OCI-LY7 (cell line): ENCODE measurements around the gene SCAND1. TPM values are rescaled to one million over a fixed set of nuclear protein-coding genes. Genes with fewer than 3 reads are reported as not detected.

ENCODE experiments used
- BruUV-seq: library from RNA; stranded (reverse); fragments of 400-500 nt; replicated peaks from 2 replicates; lab custom pipeline; 2021; lab: Mats Ljungman, UMichigan
- CTCF ChIA-PET: fragments of 300-600 bp; sonication (Branson Sonifier 250); formaldehyde crosslinking; loops from one replicate; lab custom pipeline; 2022; ENCODE audit warnings: antibody characterized with exemption; ENCODE audit not compliant: unreplicated experiment; lab: Charles Lee
- POLR2A ChIA-PET: fragments of 300-600 bp; sonication (Branson Sonifier 250); formaldehyde crosslinking; loops from one replicate; lab custom pipeline; 2022; ENCODE audit warnings: antibody characterized with exemption; lab: Charles Lee
- DNase-seq: peaks from one replicate; pipeline ENCODE4 v3.0.0-alpha.2; 2015; ENCODE audit warnings: low spot score
- H2AFZ ChIP-seq: fragments of 200-600 bp; sonication (generic), shearing (Covaris generic); 2 replicates; pipeline ENCODE4 v1.6.1; 2014; ENCODE audit warnings: mild to moderate bottlenecking, antibody characterized with exemption, low read length, moderate library complexity
- H3K27ac ChIP-seq: fragments of 200-600 bp; sonication (generic); 2 replicates; pipeline ENCODE4 v1.5.1; 2014; ENCODE audit warnings: mixed run types, low read depth, mild to moderate bottlenecking, moderate library complexity, low read length, inconsistent platforms; ENCODE audit not compliant: poor library complexity, severe bottlenecking
- H3K36me3 ChIP-seq: fragments of 200-600 bp; sonication (generic); 2 replicates; pipeline ENCODE4 v1.6.1; 2014; ENCODE audit warnings: mild to moderate bottlenecking, antibody characterized with exemption, low read length, moderate library complexity, mixed read lengths; ENCODE audit not compliant: insufficient read depth
- H3K4me1 ChIP-seq: fragments of 200-600 bp; sonication (generic); 2 replicates; pipeline ENCODE4 v1.5.1; 2014; ENCODE audit warnings: mild to moderate bottlenecking, low read length; ENCODE audit not compliant: insufficient read depth, poor library complexity, severe bottlenecking
- H3K4me2 ChIP-seq: fragments of 200-600 bp; sonication (generic); 2 replicates; pipeline ENCODE4 v1.6.1; 2014; ENCODE audit warnings: mild to moderate bottlenecking, low read length
- H3K4me3 ChIP-seq: fragments of 200-600 bp; sonication (generic); 2 replicates; pipeline ENCODE4 v1.5.1; 2014; ENCODE audit warnings: mild to moderate bottlenecking, low read depth, low read length; ENCODE audit not compliant: poor library complexity, severe bottlenecking
- H3K79me2 ChIP-seq: fragments of 200-600 bp; sonication (generic); 2 replicates; pipeline ENCODE4 v1.6.1; 2016; ENCODE audit warnings: low read depth, mild to moderate bottlenecking, low read length, moderate library complexity, mixed read lengths; ENCODE audit not compliant: insufficient read depth
- H3K9me2 ChIP-seq: fragments of 200-600 bp; sonication (generic); 2 replicates; pipeline ENCODE4 v1.6.1; 2016; ENCODE audit warnings: mild to moderate bottlenecking, low read length, mixed read lengths; ENCODE audit not compliant: insufficient read depth
- H3K9me3 ChIP-seq: fragments of 200-600 bp; sonication (generic); 2 replicates; pipeline ENCODE4 v1.6.1; 2014; ENCODE audit warnings: mild to moderate bottlenecking, mixed run types, low read length, mixed read lengths
- H4K20me1 ChIP-seq: fragments of 200-600 bp; sonication (generic); 2 replicates; pipeline ENCODE4 v1.6.1; 2014; ENCODE audit warnings: mild to moderate bottlenecking, antibody characterized with exemption, low read length, moderate library complexity, mixed read lengths; ENCODE audit not compliant: insufficient read depth
- CTCF ChIP-seq: fragments of 200-600 bp; sonication (generic); conservative IDR thresholded peaks from 2 replicates; pipeline ENCODE4 v1.5.1; 2014; ENCODE audit warnings: mild to moderate bottlenecking, antibody characterized with exemption, low read length, moderate library complexity, mixed read lengths
- EZH2phosphoT487 ChIP-seq: fragments of 200-600 bp; sonication (generic); IDR thresholded peaks from 2 replicates; pipeline ENCODE4 v1.6.1; 2018; ENCODE audit warnings: low read depth, borderline replicate concordance, mild to moderate bottlenecking, mixed run types, antibody characterized with exemption, low read length, moderate library complexity, mixed read lengths
- intact Hi-C: fragments of 100-400 bp; cut with micrococcal nuclease; formaldehyde crosslinking; loops from one replicate; pipeline ENCODE4 v1.10.0; 2022; ENCODE audit not compliant: unreplicated experiment
- total RNA-seq, 2 experiments: library from RNA; depleted of rRNA in 1 of 2; stranded (reverse); fragments of >200 nt in 1 of 2; shearing (Covaris generic) in 1 of 2; gene quantifications; 2 replicates each; pipeline ENCODE4 v1.2.3, GENCODE V29; 2014 to 2022

SCAND1 gene
- total RNA-seq, 2 experiments from 2014 or later = 75.6 to 97.6 TPM

GRCh38 chr20:35912881-35913280 is 41.4 kb downstream of the SCAND1 start:
- ChIA-PET POLR2A (no interaction called here), CTCF (no interaction called here)
- no peaks in the 10 kb centered on the region for H3K4me1 ChIP-seq
- H3K4me2 ChIP-seq = no peak overlapping the region
- TF ChIP-seq EZH2phosphoT487 = no peak
- TF ChIP-seq CTCF = no peak
- no peaks in the 10 kb centered on the region for H3K9me3 ChIP-seq
- no peak overlapping the region for H3K4me3 ChIP-seq
- no TSS peak for BruUV-seq
- DNase-seq = no peak
- H3K9me2 ChIP-seq = no peaks in the 10 kb centered on the region
- no peak overlapping the region for H2AFZ ChIP-seq
- peaks cover 32% of the 10 kb centered on the region for H3K36me3 ChIP-seq
- no peak overlapping the region for H3K27ac ChIP-seq
- no peaks in the 10 kb centered on the region for H4K20me1 ChIP-seq
- no peaks in the 10 kb centered on the region for H3K79me2 ChIP-seq
- intact Hi-C loops = no loop called here

DNA sequence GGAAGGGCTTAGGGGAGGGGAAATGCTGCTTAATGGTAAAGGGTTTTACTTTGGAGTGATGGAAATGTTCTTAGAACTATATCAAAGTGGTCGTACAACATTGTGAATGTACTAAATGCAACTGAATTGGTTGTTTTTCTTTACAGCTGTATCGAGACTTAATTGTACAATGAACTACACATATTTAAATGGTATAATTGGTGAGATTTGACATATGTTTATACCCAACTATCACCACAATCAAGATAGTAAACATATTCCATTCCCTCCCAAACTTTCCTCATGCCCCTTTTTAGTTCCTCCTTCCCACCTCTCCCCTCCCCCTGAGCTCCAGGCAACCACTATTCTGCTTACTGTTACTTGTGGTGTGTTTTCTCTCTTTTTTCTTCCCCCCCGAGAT is 44.0 kb downstream of the SCAND1 start:
- no peaks in the 10 kb centered on the region for H3K79me2 ChIP-seq
- peaks cover 29% of the 10 kb centered on the region for H3K36me3 ChIP-seq
- H4K20me1 ChIP-seq = no peaks in the 10 kb centered on the region
- no peak for TF ChIP-seq EZH2phosphoT487
- no peak for TF ChIP-seq CTCF
- H3K27ac ChIP-seq = no peak overlapping the region
- BruUV-seq = no TSS peak
- H3K4me3 ChIP-seq = no peak overlapping the region
- intact Hi-C loops = no loop called here
- ChIA-PET CTCF (no interaction called here), POLR2A (interaction anchor here (0.6 kb wide), 1 partner anchor 19 kb away, joined by 3 read pairs; no protein-coding TSS in a partner anchor)
- no peak for DNase-seq
- H3K9me3 ChIP-seq = no peaks in the 10 kb centered on the region
- no peak overlapping the region for H2AFZ ChIP-seq
- no peak overlapping the region for H3K4me2 ChIP-seq
- H3K4me1 ChIP-seq = no peaks in the 10 kb centered on the region
- no peaks in the 10 kb centered on the region for H3K9me2 ChIP-seq

GRCh38 chr20:35909796-35910195 is 44.5 kb downstream of the SCAND1 start:
- Histone ChIP-seq H2AFZ (no peak overlapping the region), H3K4me2 (no peak overlapping the region), H4K20me1 (no peaks in the 10 kb centered on the region), H3K36me3 (peaks cover 29% of the 10 kb centered on the region), H3K27ac (no peak overlapping the region), H3K4me3 (no peak overlapping the region), H3K4me1 (no peaks in the 10 kb centered on the region), H3K9me2 (no peaks in the 10 kb centered on the region), H3K9me3 (no peaks in the 10 kb centered on the region), H3K79me2 (no peaks in the 10 kb centered on the region)
- no peak for TF ChIP-seq EZH2phosphoT487
- no peak for TF ChIP-seq CTCF
- intact Hi-C loops = no loop called here
- ChIA-PET CTCF (no interaction called here), POLR2A (interaction anchor here (0.6 kb wide), 2 partner anchors 19 to 1003 kb away, joined by 3 read pairs; no protein-coding TSS in a partner anchor)
- DNase-seq = no peak
- no TSS peak for BruUV-seq
